Glutamatergic neuron (in vitro differentiated cells): ENCODE measurements around the gene UQCRQ. TPM values are rescaled to one million over a fixed set of nuclear protein-coding genes. Genes with fewer than 3 reads are reported as not detected.
"Not testable (repeated sequence)": the region's sequence is repeated elsewhere in the genome, so short reads cannot be mapped to it uniquely, and the experiment has no call there.

Experiments
- DNase-seq: peaks from one replicate; pipeline ENCODE4 v3.0.0; 2022
- H3K27ac Mint-ChIP-seq: one replicate; pipeline ENCODE4 v1.8.0; 2020; ENCODE audit warnings: mild to moderate bottlenecking, mixed read lengths, inconsistent platforms; ENCODE audit not compliant: unreplicated experiment
- H3K27me3 Mint-ChIP-seq: one replicate; pipeline ENCODE4 v1.8.0; 2020; ENCODE audit warnings: mild to moderate bottlenecking, moderate library complexity, mixed read lengths, inconsistent platforms; ENCODE audit not compliant: unreplicated experiment
- H3K36me3 Mint-ChIP-seq: one replicate; pipeline ENCODE4 v1.8.0; 2020; ENCODE audit warnings: mild to moderate bottlenecking, mixed read lengths, inconsistent platforms; ENCODE audit not compliant: unreplicated experiment
- H3K4me1 Mint-ChIP-seq: one replicate; pipeline ENCODE4 v1.8.0; 2020; ENCODE audit warnings: mild to moderate bottlenecking, low read depth, mixed read lengths, inconsistent platforms; ENCODE audit not compliant: unreplicated experiment
- H3K4me3 Mint-ChIP-seq: one replicate; pipeline ENCODE4 v1.8.0; 2020; ENCODE audit warnings: mild to moderate bottlenecking, mixed read lengths, inconsistent platforms; ENCODE audit not compliant: unreplicated experiment
- H3K9me3 Mint-ChIP-seq: one replicate; pipeline ENCODE4 v1.8.0; 2020; ENCODE audit warnings: mild to moderate bottlenecking, moderate library complexity, mixed read lengths, inconsistent platforms; ENCODE audit not compliant: unreplicated experiment
- CTCF ChIP-seq: fragments of 200-600 bp; sonication (generic); IDR thresholded peaks from one replicate; pipeline ENCODE4 v1.5.0; 2021; ENCODE audit not compliant: partially characterized antibody, unreplicated experiment
- total RNA-seq: library from RNA; stranded (reverse); fragmentation: NEBNext Ultra II Directional; extraction: Animal tissue kit (Norgen Biotek cat#: 25700); gene quantifications from one replicate; pipeline ENCODE4 v1.2.1, GENCODE V29; 2021; ENCODE audit not compliant: unreplicated experiment

UQCRQ gene
- total RNA-seq, 1 donor from 2014 or later, result 163 TPM

- Mint-ChIP-seq H3K27ac (no peak overlapping the region), H3K27me3 (no peaks in the 10 kb centered on the region), H3K4me3 (no peak overlapping the region), H3K4me1 (no peaks in the 10 kb centered on the region), H3K9me3 (no peaks in the 10 kb centered on the region), H3K36me3 (no peaks in the 10 kb centered on the region)
- no peak for DNase-seq
- no peak for TF ChIP-seq CTCF
Measured at GRCh38 chr5:132849347-132849746, 17.1 kb upstream of the UQCRQ start.

GRCh38 chr5:132850066-132850465 lies 16.4 kb upstream of the UQCRQ start:
- Mint-ChIP-seq H3K36me3 (no peaks in the 10 kb centered on the region), H3K27me3 (no peaks in the 10 kb centered on the region), H3K4me1 (no peaks in the 10 kb centered on the region), H3K9me3 (no peaks in the 10 kb centered on the region), H3K27ac (no peak overlapping the region), H3K4me3 (no peak overlapping the region)
- DNase-seq, result no peak
- no peak for TF ChIP-seq CTCF

- H3K9me3 Mint-ChIP-seq, result no peaks in the 10 kb centered on the region
- no peaks in the 10 kb centered on the region for H3K36me3 Mint-ChIP-seq
- no peak for DNase-seq
- no peak for TF ChIP-seq CTCF
- no peaks in the 10 kb centered on the region for H3K4me1 Mint-ChIP-seq
- H3K27me3 Mint-ChIP-seq, result no peaks in the 10 kb centered on the region
- no peak overlapping the region for H3K27ac Mint-ChIP-seq
- H3K4me3 Mint-ChIP-seq, result no peak overlapping the region
Measured at GRCh38 chr5:132853323-132853722, 13.1 kb upstream of the UQCRQ start.

- Mint-ChIP-seq H3K4me1 (no peaks in the 10 kb centered on the region), H3K27ac (no peak overlapping the region), H3K27me3 (no peaks in the 10 kb centered on the region), H3K36me3 (no peaks in the 10 kb centered on the region), H3K4me3 (no peak overlapping the region), H3K9me3 (no peaks in the 10 kb centered on the region)
- no peak for TF ChIP-seq CTCF
- no peak for DNase-seq
Measured at GRCh38 chr5:132853790-132854189, 12.7 kb upstream of the UQCRQ start.

GRCh38 chr5:132854301-132854700 lies 12.1 kb upstream of the UQCRQ start:
- TF ChIP-seq CTCF, result no peak
- H3K4me3 Mint-ChIP-seq, result no peak overlapping the region
- no peak for DNase-seq
- no peaks in the 10 kb centered on the region for H3K27me3 Mint-ChIP-seq
- H3K36me3 Mint-ChIP-seq, result no peaks in the 10 kb centered on the region
- no peaks in the 10 kb centered on the region for H3K9me3 Mint-ChIP-seq
- no peaks in the 10 kb centered on the region for H3K4me1 Mint-ChIP-seq
- no peak overlapping the region for H3K27ac Mint-ChIP-seq

- not testable (repeated sequence) for H3K27me3 Mint-ChIP-seq, H3K4me3 Mint-ChIP-seq, H3K27ac Mint-ChIP-seq, DNase-seq, H3K9me3 Mint-ChIP-seq, H3K36me3 Mint-ChIP-seq, H3K4me1 Mint-ChIP-seq
Measured at GRCh38 chr5:132854992-132855391, 11.4 kb upstream of the UQCRQ start.
